Uterus (tissue), 4 donors: ENCODE data around the gene MYL6B. TPM values are rescaled to one million over a fixed set of nuclear protein-coding genes. Genes with fewer than 3 reads are reported as not detected.
A peak's percentile ranks its signal among the peaks of the same experiment; 100 is the strongest.

Experiments
- DNase-seq, 2 donors: peaks; one replicate each; pipeline ENCODE4 v3.0.0-alpha.2; 2019 to 2020
- H3K27ac ChIP-seq, 2 donors: fragments of 200-600 bp; sonication (generic); 1 replicate in 1 of 2; 2 replicates in 1 of 2; pipeline ENCODE4 v1.5.1; 2016 to 2018
- H3K27me3 ChIP-seq, 2 donors: fragments of 200-600 bp; sonication (generic); one replicate each; pipeline ENCODE4 v1.5.1; 2018 to 2019; ENCODE audit warnings: control low read depth in 1 of 2
- H3K36me3 ChIP-seq, 2 donors: fragments of 200-600 bp; sonication (generic); one replicate each; pipeline ENCODE4 v1.5.1; 2019; ENCODE audit warnings: control low read depth in 1 of 2
- H3K4me1 ChIP-seq, 2 donors: fragments of 200-600 bp; sonication (generic); one replicate each; pipeline ENCODE4 v1.5.1; 2018 to 2019; ENCODE audit warnings: control low read depth in 1 of 2
- H3K4me3 ChIP-seq, 2 donors: fragments of 200-600 bp; sonication (generic); 1 replicate in 1 of 2; 2 replicates in 1 of 2; pipeline ENCODE4 v1.5.1; 2018 to 2019; ENCODE audit warnings: mild to moderate bottlenecking in 1 of 2
- H3K9me3 ChIP-seq, 2 donors: fragments of 200-600 bp; sonication (generic); one replicate each; pipeline ENCODE4 v1.5.1; 2019; ENCODE audit warnings: control low read depth in 1 of 2
- POLR2A ChIP-seq, 2 donors: fragments of 450-650 bp; IDR thresholded peaks; one replicate each; pipeline ENCODE4 v1.6.1; 2016; ENCODE audit warnings: antibody characterized with exemption in 2 of 2, mild to moderate bottlenecking in 1 of 2, moderate library complexity in 1 of 2
- intact Hi-C: fragments of 100-400 bp; cut with DNase I; formaldehyde crosslinking; loops from one replicate; pipeline ENCODE4 v1.15.1; 2023; ENCODE audit warnings: low total_unique reads
- total RNA-seq, 4 donors: library from RNA; depleted of rRNA in 3 of 4; stranded (reverse); fragments of >200 nt in 3 of 4; gene quantifications; one replicate each; pipeline versions ENCODE4 v1.1.0 to v1.2.4, GENCODE V29; 2014 to 2023
- TF ChIP-seq, protein P1 (sequence below), 4 experiments: fragments of 200-600 bp in 2 of 4; fragments of 450-650 bp in 2 of 4; sonication (generic) in 2 of 4; IDR thresholded peaks; one replicate each; pipeline ENCODE4 v1.5.1; 2016 to 2019; ENCODE audit warnings: antibody characterized with exemption in 4 of 4, mild to moderate bottlenecking in 2 of 4, moderate library complexity in 1 of 4
- donor health status: DM: yes; HTN: yes; CAD: no.

Gene MYL6B
- total RNA-seq, 4 donors from 2014 or later, result 6.7 to 57.5 (median 27.0) TPM

- DNase-seq, result no peak
- Histone ChIP-seq H3K36me3 (no peaks in the 10 kb centered on the region), H3K27ac (peak overlapping the region; percentile 57 to 59), H3K4me1 (no peaks in the 10 kb centered on the region), H3K9me3 (no peaks in the 10 kb centered on the region), H3K4me3 (no peak overlapping the region), H3K27me3 (no peaks in the 10 kb centered on the region)
- TF ChIP-seq, protein P1, sequence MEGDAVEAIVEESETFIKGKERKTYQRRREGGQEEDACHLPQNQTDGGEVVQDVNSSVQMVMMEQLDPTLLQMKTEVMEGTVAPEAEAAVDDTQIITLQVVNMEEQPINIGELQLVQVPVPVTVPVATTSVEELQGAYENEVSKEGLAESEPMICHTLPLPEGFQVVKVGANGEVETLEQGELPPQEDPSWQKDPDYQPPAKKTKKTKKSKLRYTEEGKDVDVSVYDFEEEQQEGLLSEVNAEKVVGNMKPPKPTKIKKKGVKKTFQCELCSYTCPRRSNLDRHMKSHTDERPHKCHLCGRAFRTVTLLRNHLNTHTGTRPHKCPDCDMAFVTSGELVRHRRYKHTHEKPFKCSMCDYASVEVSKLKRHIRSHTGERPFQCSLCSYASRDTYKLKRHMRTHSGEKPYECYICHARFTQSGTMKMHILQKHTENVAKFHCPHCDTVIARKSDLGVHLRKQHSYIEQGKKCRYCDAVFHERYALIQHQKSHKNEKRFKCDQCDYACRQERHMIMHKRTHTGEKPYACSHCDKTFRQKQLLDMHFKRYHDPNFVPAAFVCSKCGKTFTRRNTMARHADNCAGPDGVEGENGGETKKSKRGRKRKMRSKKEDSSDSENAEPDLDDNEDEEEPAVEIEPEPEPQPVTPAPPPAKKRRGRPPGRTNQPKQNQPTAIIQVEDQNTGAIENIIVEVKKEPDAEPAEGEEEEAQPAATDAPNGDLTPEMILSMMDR (IDR thresholded peaks at IDR 0.05), result no peak
- TF ChIP-seq POLR2A (IDR thresholded peaks at IDR 0.05), result no peak
- intact Hi-C loops, result no loop called here
Observed at GRCh38 chr12:56146492-56147460, 5.6 kb upstream of the MYL6B start.

DNA sequence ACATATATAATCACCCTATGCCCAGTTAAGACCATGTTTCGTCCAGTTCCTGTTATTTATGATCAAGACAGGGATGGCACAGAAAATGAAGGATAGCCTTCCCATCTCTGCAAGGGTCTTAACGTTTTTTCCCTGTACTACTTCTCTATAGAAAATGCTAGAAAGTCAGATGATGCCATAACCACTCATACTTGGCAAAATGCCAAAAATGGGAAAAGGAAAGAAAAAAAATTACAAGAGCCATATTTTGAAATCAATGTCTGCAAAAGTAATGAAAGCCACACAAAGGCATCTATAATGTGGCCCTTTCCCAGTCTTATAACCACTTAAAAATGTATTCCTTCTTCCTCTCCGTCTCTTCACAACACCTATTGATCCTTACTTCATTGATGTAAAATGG, 1.8 kb upstream of the MYL6B start:
- Histone ChIP-seq H3K36me3 (no peaks in the 10 kb centered on the region), H3K27ac (peak overlapping the region in 1 of 2 donors; percentile 2), H3K4me3 (no peak overlapping the region), H3K4me1 (peaks cover 6 to 7% of the 10 kb centered on the region in 2 donors), H3K9me3 (no peaks in the 10 kb centered on the region), H3K27me3 (no peaks in the 10 kb centered on the region)
- intact Hi-C loops, result no loop called here
- TF ChIP-seq, protein P1 (IDR thresholded peaks at IDR 0.05), result no peak
- TF ChIP-seq POLR2A (IDR thresholded peaks at IDR 0.05), result no peak
- no peak for DNase-seq

DNA sequence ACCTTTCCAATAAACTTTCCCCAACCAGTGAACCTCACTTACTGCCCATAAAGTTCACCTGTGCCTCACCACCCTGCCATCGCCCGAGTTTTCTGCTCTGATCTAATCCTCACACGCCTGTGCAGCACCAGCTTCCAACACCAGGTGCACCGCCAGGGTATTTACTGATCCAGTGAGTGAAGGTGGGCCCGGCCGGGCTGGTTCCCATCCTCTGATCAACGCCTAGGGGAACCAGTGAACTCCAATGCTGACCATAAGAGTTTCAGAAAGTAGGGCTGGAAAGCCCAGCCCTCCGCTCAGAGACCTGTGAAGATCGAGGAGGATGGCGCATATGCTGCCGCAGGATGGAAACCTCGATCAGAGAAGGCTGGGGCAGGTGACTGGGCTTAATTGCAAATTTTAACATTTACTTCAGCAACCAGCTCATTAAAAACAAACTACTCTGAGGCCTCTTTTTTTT, 685 bp upstream of the MYL6B start:
- Histone ChIP-seq H3K27ac (peak overlapping the region; percentile 90 to 91), H3K9me3 (no peaks in the 10 kb centered on the region), H3K4me1 (peaks cover 6 to 7% of the 10 kb centered on the region in 2 donors), H3K36me3 (no peaks in the 10 kb centered on the region), H3K4me3 (peak overlapping the region; percentile 59 to 60), H3K27me3 (no peaks in the 10 kb centered on the region)
- no peak for TF ChIP-seq POLR2A (IDR thresholded peaks at IDR 0.05)
- TF ChIP-seq, protein P1 (IDR thresholded peaks at IDR 0.05), result peak in 2 of 4 experiments; percentile 22 to 36
- intact Hi-C loops, result no loop called here
- DNase-seq, result no peak

DNA sequence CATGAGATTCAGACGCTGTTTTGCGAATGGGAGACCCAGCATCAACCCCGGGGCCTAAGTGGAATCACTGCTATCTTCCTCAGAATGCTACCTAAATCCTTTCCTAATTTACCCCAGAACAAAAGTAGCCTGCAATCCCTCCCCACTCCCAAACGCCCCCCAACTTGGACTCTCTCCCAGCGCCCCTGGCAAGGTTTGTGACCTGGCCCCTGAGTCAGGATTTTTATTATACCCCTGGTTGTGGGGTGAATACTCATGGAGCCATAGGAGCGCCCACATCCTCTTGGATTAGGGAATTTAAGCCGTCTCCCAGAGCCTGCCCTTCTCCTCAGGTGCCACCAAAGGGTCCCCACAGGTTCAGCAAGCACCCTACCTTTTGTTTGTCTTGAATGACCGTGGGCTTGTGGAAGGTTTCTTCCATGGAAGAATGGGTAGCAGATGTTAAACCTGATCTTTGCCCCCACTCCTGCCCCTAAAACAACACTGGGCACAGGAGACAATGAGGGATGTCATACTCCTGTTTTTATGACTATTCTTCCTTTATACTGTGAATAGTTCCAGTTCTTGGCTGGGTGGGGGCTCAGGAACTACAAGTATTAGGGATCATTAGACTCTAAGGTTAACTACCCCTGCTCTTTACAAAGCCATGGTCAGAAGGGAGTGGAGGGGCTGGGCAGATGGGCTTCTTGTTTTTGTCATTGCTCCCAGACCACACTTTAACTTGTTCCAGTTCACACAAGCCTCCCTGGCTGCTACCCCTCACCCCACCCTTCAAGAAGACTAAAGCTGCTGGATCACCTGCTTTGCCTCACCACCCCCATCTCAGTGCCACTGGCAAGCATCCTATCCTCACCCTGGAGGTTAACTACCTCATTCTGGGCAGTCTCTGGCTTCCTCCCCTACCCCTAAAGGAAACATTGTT, 630 bp downstream of the MYL6B start:
- intact Hi-C loops, result no loop called here
- DNase-seq, result no peak
- H3K36me3 ChIP-seq, result no peaks in the 10 kb centered on the region
- TF ChIP-seq, protein P1 (IDR thresholded peaks at IDR 0.05), result no peak
- no peak for TF ChIP-seq POLR2A (IDR thresholded peaks at IDR 0.05)
- H3K27ac ChIP-seq, result peak overlapping the region; percentile 90 to 91
- H3K27me3 ChIP-seq, result no peaks in the 10 kb centered on the region
- H3K4me3 ChIP-seq, result peak overlapping the region; percentile 59 to 60
- H3K4me1 ChIP-seq, result peaks cover 6 to 7% of the 10 kb centered on the region in 2 donors
- H3K9me3 ChIP-seq, result no peaks in the 10 kb centered on the region
